ENCODE measurements around the gene TSPAN4. TPM values are rescaled to one million over a fixed set of nuclear protein-coding genes. Genes with fewer than 3 reads are reported as not detected.

TSPAN4 gene
- total and polyA plus RNA-seq, 7 donors = 11.4 to 38.5 (median 17.7) TPM

DNA sequence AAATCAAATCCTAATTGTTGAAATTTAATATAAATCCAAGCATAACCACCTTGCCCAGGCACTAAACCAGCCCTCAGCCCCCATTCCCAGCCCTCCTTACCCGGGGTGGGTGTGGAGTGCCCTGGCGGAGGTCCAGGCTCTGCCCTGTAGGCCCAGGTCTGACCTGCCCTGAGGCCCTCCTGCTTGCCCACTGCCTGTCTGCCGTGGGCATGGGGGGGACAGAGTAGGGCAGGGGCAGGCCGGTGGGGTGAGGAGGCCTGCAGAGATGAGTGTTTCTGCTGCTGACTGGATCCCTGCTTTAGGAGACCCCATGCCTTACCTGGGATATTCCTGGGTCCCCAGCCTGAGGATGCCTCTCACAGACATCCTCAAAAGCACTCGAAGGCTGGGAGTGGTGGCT, 71.6 kb downstream of the TSPAN4 start:
- ATAC-seq (no peak), DNase-seq (no peak)
- Histone ChIP-seq H3K27ac (no peak overlapping the region), H3K9me3 (no peaks in the 10 kb centered on the region), H3K27me3 (ENCODE audit: insufficient read depth in 3 of 3, low read length in 2 of 3) (no peaks in the 10 kb centered on the region), H3K36me3 (ENCODE audit: insufficient read depth in 1 of 2, low read depth in 1 of 2) (no peaks in the 10 kb centered on the region), H3K4me1 (peaks cover 15% of the 10 kb centered on the region), H3K4me3 (no peak overlapping the region)
- WGBS, 3 donors = 64 to 84% (median 76%) methylated on average over 5 of the region's 5 CpGs
- intact Hi-C loops (cut with DNase I) = loop anchor here in 1 of 2 donors (5.0 kb wide), 2 partner anchors 63 to 67 kb away; no protein-coding TSS in a partner anchor
- TF ChIP-seq, protein P1, sequence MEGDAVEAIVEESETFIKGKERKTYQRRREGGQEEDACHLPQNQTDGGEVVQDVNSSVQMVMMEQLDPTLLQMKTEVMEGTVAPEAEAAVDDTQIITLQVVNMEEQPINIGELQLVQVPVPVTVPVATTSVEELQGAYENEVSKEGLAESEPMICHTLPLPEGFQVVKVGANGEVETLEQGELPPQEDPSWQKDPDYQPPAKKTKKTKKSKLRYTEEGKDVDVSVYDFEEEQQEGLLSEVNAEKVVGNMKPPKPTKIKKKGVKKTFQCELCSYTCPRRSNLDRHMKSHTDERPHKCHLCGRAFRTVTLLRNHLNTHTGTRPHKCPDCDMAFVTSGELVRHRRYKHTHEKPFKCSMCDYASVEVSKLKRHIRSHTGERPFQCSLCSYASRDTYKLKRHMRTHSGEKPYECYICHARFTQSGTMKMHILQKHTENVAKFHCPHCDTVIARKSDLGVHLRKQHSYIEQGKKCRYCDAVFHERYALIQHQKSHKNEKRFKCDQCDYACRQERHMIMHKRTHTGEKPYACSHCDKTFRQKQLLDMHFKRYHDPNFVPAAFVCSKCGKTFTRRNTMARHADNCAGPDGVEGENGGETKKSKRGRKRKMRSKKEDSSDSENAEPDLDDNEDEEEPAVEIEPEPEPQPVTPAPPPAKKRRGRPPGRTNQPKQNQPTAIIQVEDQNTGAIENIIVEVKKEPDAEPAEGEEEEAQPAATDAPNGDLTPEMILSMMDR (IDR thresholded peaks at IDR 0.05) = no peak

GRCh38 chr11:914747-915501, 72.3 kb downstream of the TSPAN4 start:
- intact Hi-C loops (cut with DNase I) = loop anchor here in 1 of 2 donors (5.0 kb wide), 2 partner anchors 62 to 68 kb away; no protein-coding TSS in a partner anchor
- no peak for ATAC-seq
- 80 to 82% (median 82%) methylated on average over 21 of the region's 21 CpGs for WGBS, 3 donors
- DNase-seq = peak; percentile 71 to 80
- H3K27ac ChIP-seq = no peak overlapping the region
- H3K4me1 ChIP-seq = peaks cover 11% of the 10 kb centered on the region
- H3K4me3 ChIP-seq = no peak overlapping the region
- no peaks in the 10 kb centered on the region for H3K9me3 ChIP-seq
- no peaks in the 10 kb centered on the region for H3K27me3 ChIP-seq (ENCODE audit: insufficient read depth in 3 of 3, low read length in 2 of 3)
- TF ChIP-seq, protein P1 (IDR thresholded peaks at IDR 0.05) = no peak
- no peaks in the 10 kb centered on the region for H3K36me3 ChIP-seq (ENCODE audit: insufficient read depth in 1 of 2, low read depth in 1 of 2)

Other genes starting within 250 kb of the TSPAN4 start
- gene IRF7, start 226.9 kb upstream of the TSPAN4 start, total RNA-seq = 10 to 100 TPM in 3 of 4 donors, 1 to 10 TPM in 1; 7.5 to 23.1 (median 15.2) TPM
- gene IRF7, start 226.9 kb upstream of the TSPAN4 start, polyA plus RNA-seq = 10 to 100 TPM in 2 of 3 donors, 1 to 10 TPM in 1; 9.4 to 13.2 (median 12.9) TPM
- under 1 TPM in 1 of 4 donors, not detected in 3; 0.20 TPM for gene CDHR5, start 217.9 kb upstream of the TSPAN4 start, total RNA-seq
- under 1 TPM in 2 of 3 donors, not detected in 1; 0.07 to 0.34 TPM for gene CDHR5, start 217.9 kb upstream of the TSPAN4 start, polyA plus RNA-seq
- 1 to 10 TPM in 2 of 4 donors, under 1 TPM in 1, not detected in 1; 0.89 to 4.8 (median 1.8) TPM for gene SCT, start 215.7 kb upstream of the TSPAN4 start, total RNA-seq
- under 1 TPM in 1 of 3 donors, not detected in 2; 0.44 TPM for gene SCT, start 215.7 kb upstream of the TSPAN4 start, polyA plus RNA-seq
- gene DRD4, start 205.6 kb upstream of the TSPAN4 start, total RNA-seq = 1 to 10 TPM in 2 of 4 donors, under 1 TPM in 1, not detected in 1; 0.55 to 1.2 (median 1.1) TPM
- under 1 TPM in 2 of 3 donors, not detected in 1; 0.14 to 0.18 TPM for gene DRD4, start 205.6 kb upstream of the TSPAN4 start, polyA plus RNA-seq
- 10 to 100 TPM; 15.0 to 30.0 (median 21.0) TPM for gene DEAF1, start 147.6 kb upstream of the TSPAN4 start, total RNA-seq
- gene DEAF1, start 147.6 kb upstream of the TSPAN4 start, polyA plus RNA-seq = 10 to 100 TPM; 12.5 to 18.1 (median 15.3) TPM
- gene TMEM80, start 147.0 kb upstream of the TSPAN4 start, total RNA-seq = 10 to 100 TPM in 2 of 4 donors, 1 to 10 TPM in 2; 5.9 to 15.7 (median 9.7) TPM
- 10 to 100 TPM in 2 of 3 donors, 1 to 10 TPM in 1; 7.4 to 16.3 (median 10.1) TPM for gene TMEM80, start 147.0 kb upstream of the TSPAN4 start, polyA plus RNA-seq
- gene EPS8L2, start 136.6 kb upstream of the TSPAN4 start, total RNA-seq = 1 to 10 TPM in 3 of 4 donors, under 1 TPM in 1; 0.89 to 3.1 (median 1.5) TPM
- under 1 TPM; 0.47 to 0.63 (median 0.56) TPM for gene EPS8L2, start 136.6 kb upstream of the TSPAN4 start, polyA plus RNA-seq
- 100 to 1,000 TPM in 1 of 4 donors, 10 to 100 TPM in 3; 77.7 to 140 (median 81.8) TPM for gene TALDO1, start 95.4 kb upstream of the TSPAN4 start, total RNA-seq
- gene TALDO1, start 95.4 kb upstream of the TSPAN4 start, polyA plus RNA-seq = 10 to 100 TPM; 58.7 to 77.6 (median 65.9) TPM
- gene GATD1, start 65.4 kb upstream of the TSPAN4 start, total RNA-seq = 10 to 100 TPM; 13.6 to 32.6 (median 22.2) TPM
- 10 to 100 TPM; 11.0 to 20.9 (median 17.7) TPM for gene GATD1, start 65.4 kb upstream of the TSPAN4 start, polyA plus RNA-seq
- gene CEND1, start 52.8 kb upstream of the TSPAN4 start, total RNA-seq = under 1 TPM in 1 of 4 donors, not detected in 3; 0.22 TPM
- gene CEND1, start 52.8 kb upstream of the TSPAN4 start, polyA plus RNA-seq = under 1 TPM; 0.09 to 0.33 (median 0.11) TPM
- gene SLC25A22, start 44.6 kb upstream of the TSPAN4 start, total RNA-seq = 1 to 10 TPM; 1.5 to 2.9 (median 2.2) TPM
- 1 to 10 TPM in 1 of 3 donors, under 1 TPM in 2; 0.49 to 4.3 (median 0.56) TPM for gene SLC25A22, start 44.6 kb upstream of the TSPAN4 start, polyA plus RNA-seq
- 10 to 100 TPM in 3 of 4 donors, 1 to 10 TPM in 1; 8.7 to 13.8 (median 10.4) TPM for gene PIDD1, start 37.6 kb upstream of the TSPAN4 start, total RNA-seq
- gene PIDD1, start 37.6 kb upstream of the TSPAN4 start, polyA plus RNA-seq = 10 to 100 TPM in 2 of 3 donors, 1 to 10 TPM in 1; 9.4 to 16.2 (median 10.9) TPM
- gene RPLP2, start 32.9 kb upstream of the TSPAN4 start, total RNA-seq = 1,000 to 10,000 TPM; 1,082 to 1,565 (median 1,354) TPM
- 1,000 to 10,000 TPM in 1 of 3 donors, 100 to 1,000 TPM in 2; 779 to 1,781 (median 798) TPM for gene RPLP2, start 32.9 kb upstream of the TSPAN4 start, polyA plus RNA-seq
- gene PNPLA2, start 23.9 kb upstream of the TSPAN4 start, total RNA-seq = 100 to 1,000 TPM; 125 to 247 (median 175) TPM
- gene PNPLA2, start 23.9 kb upstream of the TSPAN4 start, polyA plus RNA-seq = 10 to 100 TPM; 64.8 to 87.9 (median 83.8) TPM
- gene CRACR2B, start 14.9 kb upstream of the TSPAN4 start, total RNA-seq = 1 to 10 TPM; 2.4 to 8.9 (median 4.1) TPM
- 1 to 10 TPM; 1.9 to 6.4 (median 2.8) TPM for gene CRACR2B, start 14.9 kb upstream of the TSPAN4 start, polyA plus RNA-seq
- gene CD151, start 9.9 kb upstream of the TSPAN4 start, total RNA-seq = 100 to 1,000 TPM; 149 to 175 (median 161) TPM
- 100 to 1,000 TPM; 158 to 358 (median 224) TPM for gene CD151, start 9.9 kb upstream of the TSPAN4 start, polyA plus RNA-seq
- 100 to 1,000 TPM; 113 to 205 (median 156) TPM for gene POLR2L, start 323 bp upstream of the TSPAN4 start, total RNA-seq
- gene POLR2L, start 323 bp upstream of the TSPAN4 start, polyA plus RNA-seq = 100 to 1,000 TPM; 114 to 178 (median 176) TPM
- gene CHID1, start 68.0 kb downstream of the TSPAN4 start, total RNA-seq = 10 to 100 TPM; 31.2 to 44.5 (median 34.7) TPM
- 10 to 100 TPM; 25.5 to 40.4 (median 28.3) TPM for gene CHID1, start 68.0 kb downstream of the TSPAN4 start, polyA plus RNA-seq
- gene AP2A2, start 83.0 kb downstream of the TSPAN4 start, total RNA-seq = 10 to 100 TPM; 26.5 to 31.4 (median 27.7) TPM
- 10 to 100 TPM; 15.9 to 21.7 (median 19.8) TPM for gene AP2A2, start 83.0 kb downstream of the TSPAN4 start, polyA plus RNA-seq
- not detected for gene MUC6, start 193.9 kb downstream of the TSPAN4 start, total RNA-seq
- gene MUC6, start 193.9 kb downstream of the TSPAN4 start, polyA plus RNA-seq = under 1 TPM; under 0.01 to 0.04 (median 0.01) TPM
- under 1 TPM in 3 of 4 donors, not detected in 1; 0.02 to 0.44 (median 0.04) TPM for gene MUC2, start 232.0 kb downstream of the TSPAN4 start, total RNA-seq
- gene MUC2, start 232.0 kb downstream of the TSPAN4 start, polyA plus RNA-seq = under 1 TPM in 2 of 3 donors, not detected in 1; under 0.01 to 0.01 TPM